Measurements from ENCODE around the gene PKNOX1. TPM values are rescaled to one million over a fixed set of nuclear protein-coding genes. Genes with fewer than 3 reads are reported as not detected.
"Not testable (repeated sequence)": the region's sequence is repeated elsewhere in the genome, so short reads cannot be mapped to it uniquely, and the experiment has no call there.

Gene PKNOX1
- polyA plus RNA-seq, 3 donors = 24.7 to 30.4 (median 25.7) TPM

DNA sequence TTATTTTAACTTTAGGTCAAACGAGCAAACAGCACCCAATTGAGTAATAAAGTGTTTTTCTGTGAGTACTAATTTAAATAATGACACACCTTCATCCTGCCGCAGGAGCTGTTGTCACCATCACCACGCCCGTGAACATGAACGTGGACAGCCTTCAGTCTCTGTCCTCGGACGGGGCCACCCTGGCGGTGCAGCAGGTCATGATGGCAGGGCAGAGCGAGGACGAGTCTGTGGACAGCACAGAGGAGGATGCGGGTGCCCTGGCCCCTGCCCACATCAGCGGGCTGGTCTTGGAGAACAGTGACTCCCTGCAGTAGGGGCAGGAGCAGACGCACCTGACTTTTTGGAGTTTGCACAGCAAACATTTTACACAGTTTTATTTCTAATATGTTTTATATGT lies 55.4 kb downstream of the PKNOX1 start:
- DNase-seq (ENCODE audit: extremely low read depth in 1 of 11, low read depth in 9 of 11, low spot score in 4 of 11) = no peak

GRCh38 chr21:43031121-43031619 lies 56.8 kb downstream of the PKNOX1 start:
- DNase-seq (ENCODE audit: extremely low read depth in 1 of 11, low read depth in 9 of 11, low spot score in 4 of 11) = no peak

DNA sequence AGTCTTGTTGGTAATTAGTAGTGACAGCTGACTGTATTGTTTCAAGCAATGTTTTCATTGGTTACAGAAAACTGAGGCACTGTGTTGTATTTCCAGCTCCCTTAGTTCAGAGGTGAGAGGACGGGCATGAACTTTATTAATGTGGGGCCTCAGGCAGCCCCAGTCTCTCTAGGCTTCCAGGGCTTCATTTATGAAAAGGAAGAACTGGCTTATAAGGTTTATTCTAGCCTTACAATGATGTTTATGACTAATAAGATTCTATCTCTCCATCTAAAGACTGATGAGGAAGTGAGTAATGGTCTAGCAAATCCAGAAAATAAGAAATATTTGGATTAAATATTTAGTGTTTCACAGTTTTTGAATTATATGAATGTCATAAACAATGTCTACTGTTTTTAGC lies 59.7 kb downstream of the PKNOX1 start:
- no peak for DNase-seq (ENCODE audit: extremely low read depth in 1 of 11, low read depth in 9 of 11, low spot score in 4 of 11)

DNA sequence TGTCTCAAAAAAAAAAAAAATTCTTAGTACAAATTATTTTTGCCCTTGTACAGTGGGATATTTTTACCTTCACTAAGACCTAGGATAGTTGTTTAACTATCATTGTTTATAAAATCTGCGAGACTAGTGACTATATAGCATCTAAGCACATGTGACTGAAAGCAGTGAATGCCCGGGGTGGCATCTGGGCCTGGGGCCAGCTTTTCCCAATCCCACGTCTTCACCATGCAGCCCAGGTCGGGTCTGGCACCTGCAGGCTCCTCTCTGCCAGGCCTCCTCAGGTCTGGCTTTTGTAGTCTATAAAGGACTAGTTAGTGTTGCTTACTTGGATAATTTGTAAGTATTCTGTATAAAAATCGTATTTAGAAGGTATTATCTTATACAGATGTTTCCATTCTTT lies 60.5 kb downstream of the PKNOX1 start:
- DNase-seq (ENCODE audit: extremely low read depth in 1 of 11, low read depth in 9 of 11, low spot score in 4 of 11) = no peak

DNA sequence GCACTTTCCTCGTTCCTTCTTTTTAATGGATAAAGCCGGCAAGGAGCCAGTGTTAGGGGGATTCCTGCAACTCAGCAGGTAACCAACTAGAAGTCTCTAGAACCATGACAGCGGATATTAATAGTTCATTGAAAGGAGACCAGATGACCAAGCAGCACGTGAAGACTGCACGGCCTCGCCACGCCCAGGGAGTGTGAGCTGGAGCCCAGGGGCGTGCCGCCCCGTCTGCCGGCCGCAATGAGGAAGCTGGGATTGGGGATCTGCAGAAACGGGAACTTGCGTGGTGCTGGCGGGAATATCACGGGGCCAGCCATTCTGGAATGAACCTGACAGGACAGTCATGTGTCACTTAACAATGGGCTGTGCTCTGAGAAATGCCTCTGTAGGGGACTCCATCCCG lies 62.5 kb downstream of the PKNOX1 start:
- DNase-seq (ENCODE audit: extremely low read depth in 1 of 11, low read depth in 9 of 11, low spot score in 4 of 11) = not testable (repeated sequence)

DNA sequence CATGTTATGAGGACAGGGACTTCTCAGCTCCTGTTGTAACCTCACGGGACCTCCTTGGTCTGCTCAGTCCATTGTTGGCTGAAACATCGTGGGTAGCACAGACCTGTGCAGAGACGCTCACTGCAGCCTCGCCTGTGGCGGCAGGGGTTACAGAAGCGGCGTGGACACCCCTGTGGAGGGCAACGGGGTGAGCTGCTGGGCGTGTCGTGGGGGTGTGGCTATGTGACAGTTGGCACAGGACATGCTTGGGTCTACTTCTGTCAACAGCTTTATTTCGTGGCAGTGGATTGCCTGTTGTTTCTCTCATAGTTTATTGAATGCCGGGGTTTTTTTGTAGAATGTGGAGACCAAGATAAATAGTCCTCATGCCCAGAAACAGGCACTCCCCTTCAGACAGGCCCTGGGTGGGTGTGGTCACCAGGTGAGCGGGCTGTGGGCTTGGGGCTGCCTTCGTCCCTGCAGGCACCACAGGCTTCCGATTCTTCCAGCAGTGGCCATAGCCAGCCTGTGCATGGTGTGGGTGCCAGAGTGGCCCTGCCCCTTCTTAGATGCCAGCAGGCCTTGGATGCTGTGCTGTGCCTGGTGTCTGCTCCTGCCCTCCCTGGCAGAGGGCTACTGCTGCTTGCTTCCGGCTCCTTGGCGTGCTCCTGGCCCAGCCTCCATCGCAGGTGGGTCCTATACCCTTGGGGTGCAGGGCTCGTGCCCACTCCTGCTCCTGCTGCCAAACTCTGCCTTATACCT lies 63.7 kb downstream of the PKNOX1 start:
- not testable (repeated sequence) for DNase-seq (ENCODE audit: extremely low read depth in 1 of 11, low read depth in 9 of 11, low spot score in 4 of 11)

GRCh38 chr21:43038659-43039044 lies 64.3 kb downstream of the PKNOX1 start:
- not testable (repeated sequence) for DNase-seq (ENCODE audit: extremely low read depth in 1 of 11, low read depth in 9 of 11, low spot score in 4 of 11)

DNA sequence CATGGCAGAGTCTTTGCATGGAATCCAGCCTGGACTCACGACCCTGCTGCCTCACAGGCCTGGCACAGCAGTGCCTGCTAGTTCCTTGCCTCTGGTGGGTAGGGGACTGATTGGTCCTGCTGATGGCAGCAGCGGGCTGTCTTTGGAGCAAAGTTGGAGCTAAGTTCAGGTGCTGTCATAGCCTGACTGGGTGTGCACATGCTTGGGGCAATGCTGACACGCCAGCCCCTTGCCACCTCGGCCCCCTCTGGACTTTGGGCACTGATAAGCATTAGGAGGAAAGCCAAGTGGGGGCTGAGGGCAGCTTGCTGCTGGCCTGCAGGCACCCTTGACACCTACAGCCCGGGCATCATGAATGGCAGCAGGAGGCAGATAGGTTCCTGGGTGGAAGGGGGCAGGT lies 67.8 kb downstream of the PKNOX1 start:
- DNase-seq (ENCODE audit: extremely low read depth in 1 of 11, low read depth in 9 of 11, low spot score in 4 of 11) = not testable (repeated sequence)

DNA sequence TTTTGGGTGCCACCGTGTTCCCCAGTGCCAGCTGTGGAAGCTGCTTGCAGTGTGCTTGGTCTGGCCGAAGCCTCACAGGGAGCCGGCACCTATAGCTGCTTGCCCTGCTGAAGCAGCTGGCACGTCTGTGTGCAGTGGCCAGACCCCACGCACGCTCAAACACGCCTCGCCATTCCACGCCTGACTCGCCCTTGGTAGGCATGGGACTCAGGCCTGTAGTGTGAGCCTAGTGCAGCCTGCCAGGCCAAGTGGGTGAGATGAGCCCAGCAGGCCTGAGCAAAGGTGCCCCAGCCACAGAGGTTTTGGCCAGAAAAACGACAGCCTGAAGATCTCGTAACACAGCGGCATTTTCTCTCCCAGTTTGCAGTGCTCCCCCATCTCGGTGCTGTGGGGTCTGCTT lies 68.9 kb downstream of the PKNOX1 start:
- not testable (repeated sequence) for DNase-seq (ENCODE audit: extremely low read depth in 1 of 11, low read depth in 9 of 11, low spot score in 4 of 11)

DNA sequence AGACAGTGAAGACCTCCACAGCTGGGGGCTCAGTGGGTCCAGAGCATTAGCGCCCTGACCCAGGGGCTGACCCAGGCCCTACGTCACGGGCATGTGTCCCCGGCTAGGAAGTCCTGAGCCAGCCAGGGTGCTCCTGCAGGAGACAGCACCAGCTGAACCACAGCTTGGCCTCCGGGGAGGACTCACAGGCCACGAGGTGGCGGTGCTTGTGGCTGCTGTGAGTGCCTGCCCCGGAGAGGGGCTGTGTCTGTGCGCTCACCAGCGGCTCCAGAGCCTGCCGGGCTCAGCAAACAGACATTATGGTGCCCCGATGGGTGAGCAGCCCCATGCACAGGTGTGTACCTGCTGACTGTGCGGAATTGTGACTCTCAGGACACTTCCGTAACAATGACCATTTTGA lies 70.2 kb downstream of the PKNOX1 start:
- DNase-seq (ENCODE audit: extremely low read depth in 1 of 11, low read depth in 9 of 11, low spot score in 4 of 11) = not testable (repeated sequence)

GRCh38 chr21:43045165-43045875 lies 71.0 kb downstream of the PKNOX1 start:
- DNase-seq (ENCODE audit: extremely low read depth in 1 of 11, low read depth in 9 of 11, low spot score in 4 of 11) = not testable (repeated sequence)

DNA sequence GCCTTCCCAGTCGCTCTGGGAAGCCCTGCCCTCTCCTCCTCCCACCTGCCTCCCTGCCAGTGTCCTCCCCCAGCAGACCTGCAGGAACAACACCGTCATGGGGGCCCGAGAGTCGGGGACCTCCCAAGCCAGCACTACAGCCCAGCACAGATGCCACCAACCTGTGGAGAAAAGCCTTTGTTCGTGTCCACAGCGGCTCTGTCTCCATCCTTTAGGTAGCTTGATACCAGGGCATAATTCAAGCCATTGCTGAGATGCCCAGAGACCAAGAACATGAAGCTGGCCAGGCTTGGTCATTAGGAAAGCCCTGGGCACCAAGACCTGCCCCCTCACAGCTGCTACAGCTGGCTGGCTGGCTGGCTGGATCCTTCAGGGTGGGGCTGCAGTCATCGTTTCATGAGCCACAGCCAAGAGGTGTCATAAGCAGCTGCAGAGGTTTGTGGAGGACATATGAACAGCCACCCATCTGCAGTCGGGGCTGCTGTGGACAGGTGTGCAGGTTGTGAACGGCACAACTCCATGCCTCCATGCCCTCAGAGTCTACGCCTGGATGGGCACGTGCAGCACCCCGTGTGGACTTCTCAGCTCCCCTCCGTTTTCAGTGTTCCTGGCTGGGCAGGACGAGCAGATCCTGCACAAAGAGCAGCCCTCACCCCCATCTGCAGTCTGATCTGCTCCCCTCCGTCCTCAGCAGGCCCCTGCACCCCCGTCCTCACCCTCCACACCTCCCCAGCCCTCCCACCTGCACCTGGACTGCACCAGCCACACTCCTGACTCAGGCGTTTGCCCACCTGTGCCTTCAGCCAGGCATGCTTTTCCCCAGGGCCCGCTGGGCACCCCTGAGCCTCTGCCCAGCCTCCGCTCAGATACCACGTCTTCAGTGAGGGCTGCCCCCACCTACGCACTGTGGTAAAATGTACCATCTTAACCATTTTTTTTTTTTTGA lies 71.8 kb downstream of the PKNOX1 start:
- DNase-seq (ENCODE audit: extremely low read depth in 1 of 11, low read depth in 9 of 11, low spot score in 4 of 11) = not testable (repeated sequence)

- DNase-seq (ENCODE audit: extremely low read depth in 1 of 11, low read depth in 9 of 11, low spot score in 4 of 11) = not testable (repeated sequence)
These were observed 78.8 kb downstream of the PKNOX1 start for GRCh38 chr21:43053112-43053511.

DNA sequence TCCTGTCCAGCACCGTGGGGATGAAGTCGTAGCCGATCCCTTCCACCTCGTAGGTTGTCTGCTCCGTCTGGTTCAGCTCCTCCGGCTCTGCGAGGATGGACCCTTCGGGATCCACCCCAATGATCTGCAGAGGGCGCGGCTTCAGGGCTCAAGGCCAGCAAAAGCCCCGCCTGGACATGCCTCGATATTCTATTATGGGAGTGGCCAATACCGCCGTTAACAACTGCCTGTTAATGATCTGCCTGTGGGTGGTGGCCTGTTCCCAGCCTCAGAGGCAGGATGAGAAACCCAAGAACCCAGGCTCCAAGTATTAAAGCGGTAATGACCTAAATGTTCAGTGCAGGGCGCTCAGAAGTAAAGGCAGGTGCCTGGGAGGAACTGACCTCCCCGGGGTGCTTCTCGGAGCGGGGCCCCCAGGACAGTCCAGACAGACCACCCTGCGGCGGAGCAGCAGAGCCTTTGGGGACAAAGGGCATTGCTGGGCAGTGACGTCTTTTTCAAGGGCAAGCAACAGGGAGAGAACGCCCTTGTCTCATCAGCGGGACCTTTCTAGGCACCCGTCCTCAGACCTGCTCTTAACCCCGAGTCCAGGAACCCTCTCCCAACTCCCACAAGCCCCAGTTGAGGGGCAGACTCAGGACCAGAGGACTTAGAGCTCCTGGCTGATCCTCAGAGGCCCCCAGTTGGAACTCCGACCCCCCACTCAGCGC lies 88.7 kb downstream of the PKNOX1 start:
- DNase-seq (ENCODE audit: extremely low read depth in 1 of 11, low read depth in 9 of 11, low spot score in 4 of 11) = not testable (repeated sequence)

GRCh38 chr21:43064265-43064917 lies 90.0 kb downstream of the PKNOX1 start:
- not testable (repeated sequence) for DNase-seq (ENCODE audit: extremely low read depth in 1 of 11, low read depth in 9 of 11, low spot score in 4 of 11)

GRCh38 chr21:43065991-43066390 lies 91.6 kb downstream of the PKNOX1 start:
- not testable (repeated sequence) for DNase-seq (ENCODE audit: extremely low read depth in 1 of 11, low read depth in 9 of 11, low spot score in 4 of 11)

- not testable (repeated sequence) for DNase-seq (ENCODE audit: extremely low read depth in 1 of 11, low read depth in 9 of 11, low spot score in 4 of 11)
These were observed 92.3 kb downstream of the PKNOX1 start for GRCh38 chr21:43066690-43067089.

- DNase-seq (ENCODE audit: extremely low read depth in 1 of 11, low read depth in 9 of 11, low spot score in 4 of 11) = not testable (repeated sequence)
These were observed 93.7 kb downstream of the PKNOX1 start for GRCh38 chr21:43068065-43068464.
